Measurements from ENCODE around the gene PTMS.

- TF ChIP-seq CTCF (IDR thresholded peaks at IDR 0.05) (no peak), POLR2A (IDR thresholded peaks at IDR 0.05) (no peak)
Measured at GRCh38 chr12:6809056-6809455, 42.9 kb downstream of the PTMS start.
